ENCODE results near the gene TRIM71.

DNA sequence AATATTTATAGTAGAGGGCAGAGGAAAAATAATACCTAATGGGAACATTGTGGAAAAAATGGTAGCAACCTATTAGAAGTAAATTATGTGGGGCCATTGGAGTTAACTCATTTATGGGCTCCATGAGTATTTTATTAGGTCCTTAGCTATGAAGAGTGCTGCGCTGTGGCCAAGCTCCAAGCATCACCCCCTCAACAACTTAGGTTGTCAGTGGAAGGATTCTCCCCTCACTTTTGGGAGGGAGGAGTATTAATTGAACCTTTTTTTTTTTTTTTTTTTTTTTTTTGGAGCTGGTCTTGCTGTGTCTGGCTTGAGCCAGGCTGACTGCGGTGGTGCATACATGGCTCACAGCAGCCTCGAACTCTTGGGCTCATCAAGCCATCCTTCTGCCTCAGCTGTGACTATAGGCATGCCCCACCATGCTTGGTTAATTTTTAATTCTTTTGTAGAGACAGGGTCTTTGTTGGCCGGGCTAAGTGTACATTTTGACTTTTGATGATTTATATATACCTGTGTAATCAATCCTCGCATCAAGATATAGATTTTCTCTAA is 45.2 kb downstream of the TRIM71 start:
- TF ChIP-seq POLR2AphosphoS5 (IDR thresholded peaks at IDR 0.05; ENCODE audit: low read depth, low read length) (no peak), POLR2A (IDR thresholded peaks at IDR 0.05; ENCODE audit: low read depth, low read length) (no peak)
